HG03354 (cell line): ENCODE data around the gene SATL1.
"Not testable (repeated sequence)": the region's sequence is repeated elsewhere in the genome, so short reads cannot be mapped to it uniquely, and the experiment has no call there.

Experiments used
- ATAC-seq: cut with Tn5 transposase; IDR thresholded peaks from one replicate; pipeline ENCODE4 v1.9.1; 2021; ENCODE audit warnings: mild to moderate bottlenecking; ENCODE audit not compliant: unreplicated experiment, poor library complexity, severe bottlenecking

The SATL1 gene, protein sequence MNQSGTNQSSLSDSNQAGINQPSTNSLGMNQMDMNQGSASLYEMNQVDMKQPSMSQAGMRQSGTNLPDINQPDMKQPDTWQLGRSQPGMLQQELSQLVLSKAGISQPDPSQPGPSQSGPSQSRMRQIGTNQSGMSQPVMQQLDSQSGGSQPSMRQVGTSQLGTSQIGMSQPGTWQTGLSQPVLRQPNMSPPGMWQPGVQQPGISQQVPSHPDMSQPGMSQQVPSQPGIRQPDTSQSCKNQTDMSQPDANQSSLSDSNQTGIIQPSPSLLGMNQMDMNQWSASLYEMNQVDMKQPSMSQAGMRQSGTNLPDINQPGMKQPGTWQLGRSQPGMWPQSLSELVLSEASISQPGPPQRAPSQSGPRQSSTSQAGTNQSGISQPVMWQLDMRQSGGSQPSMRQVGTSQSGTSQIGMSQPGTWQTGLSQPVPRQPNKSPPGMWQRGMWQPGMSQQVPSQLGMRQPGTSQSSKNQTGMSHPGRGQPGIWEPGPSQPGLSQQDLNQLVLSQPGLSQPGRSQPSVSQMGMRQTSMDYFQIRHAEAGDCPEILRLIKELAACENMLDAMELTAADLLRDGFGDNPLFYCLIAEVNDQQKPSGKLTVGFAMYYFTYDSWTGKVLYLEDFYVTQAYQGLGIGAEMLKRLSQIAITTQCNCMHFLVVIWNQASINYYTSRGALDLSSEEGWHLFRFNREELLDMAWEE

DNA sequence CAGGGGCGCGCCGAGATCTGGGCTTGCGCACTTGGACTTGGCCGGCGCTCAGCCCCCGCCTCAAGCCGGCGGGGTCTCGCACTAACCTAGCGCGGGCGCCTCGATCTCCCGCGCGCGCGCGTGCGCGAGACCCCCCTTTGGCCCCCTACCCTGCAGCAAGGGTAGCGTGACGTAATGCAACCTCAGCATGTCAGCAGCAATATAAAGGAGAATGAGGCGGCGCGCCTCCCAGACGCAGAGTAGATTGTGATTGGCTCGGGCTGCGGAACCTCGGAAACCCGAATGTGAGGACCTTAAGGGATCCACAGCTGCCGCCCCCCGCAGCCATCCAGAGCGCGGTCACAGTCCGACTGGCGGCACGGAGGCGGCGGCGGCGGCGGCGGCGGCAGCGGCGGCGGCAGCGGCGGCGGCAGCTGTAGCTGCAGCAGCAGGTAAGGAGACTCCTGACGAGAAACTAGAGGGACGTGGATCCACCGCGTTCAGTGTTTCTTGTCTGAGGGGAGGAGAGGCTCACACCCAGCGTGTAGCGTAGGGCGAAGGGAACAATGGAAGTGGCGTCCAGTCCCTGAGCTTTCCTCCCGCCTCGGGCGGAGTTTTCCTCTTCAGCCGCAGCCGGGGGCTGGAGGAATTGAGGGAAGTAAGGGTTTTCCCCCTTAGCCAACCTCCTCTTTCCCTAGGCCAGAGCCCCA, at the start of gene SATL1, which contains the start of gene ZNF711:
SATL1 (minus strand) TSS at position 19 of the 689 bp plus-strand sequence. CDS start 134,811 bp downstream, outside the sequence.
ZNF711 (plus strand) TSS at position 231 of the 689 bp plus-strand sequence. CDS start 3,582 bp downstream, outside the sequence.
- peak; percentile 53 for ATAC-seq

GRCh38 chrX:85288992-85289723, 45.6 kb upstream of the SATL1 start:
- no peak for ATAC-seq

- not testable (repeated sequence) for ATAC-seq
Observed at GRCh38 chrX:85285286-85285685, 41.7 kb upstream of the SATL1 start.

DNA sequence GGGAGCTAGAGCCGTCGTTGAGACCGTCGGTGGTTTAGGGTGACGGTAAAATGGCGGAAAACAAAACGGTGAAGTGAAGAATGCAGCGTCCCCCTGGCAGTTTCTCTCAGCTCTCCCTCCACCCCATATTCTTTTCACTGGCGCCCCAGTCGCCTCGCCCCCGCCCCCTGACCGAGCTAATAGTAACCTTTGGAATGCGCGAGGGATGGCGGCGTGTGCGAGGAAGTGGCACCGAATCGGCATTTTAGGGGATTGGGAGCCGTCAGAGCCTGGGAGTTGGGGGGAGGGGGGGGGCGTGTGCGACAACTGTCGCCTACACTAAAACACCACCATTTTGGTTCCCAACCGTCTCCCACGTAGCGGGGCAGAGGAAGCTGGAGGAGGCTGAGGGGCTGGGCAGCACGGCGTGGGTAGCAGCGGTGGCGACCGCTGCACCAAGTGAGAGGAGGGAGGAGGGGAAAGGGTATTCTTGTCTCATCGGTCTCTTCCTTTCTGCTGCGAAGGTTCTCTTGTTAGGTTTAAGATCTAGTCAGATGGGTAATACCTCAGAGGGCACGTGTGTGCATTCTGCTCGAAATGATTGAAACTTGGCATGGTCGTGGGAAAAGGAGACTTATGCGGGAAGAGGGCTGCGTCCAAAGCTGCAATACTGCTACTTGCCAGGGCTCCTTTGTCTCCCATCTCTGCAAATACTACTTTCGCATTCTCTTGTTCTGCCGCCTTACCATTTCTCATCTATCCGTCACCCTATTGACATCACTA, 1.1 kb upstream of the SATL1 start:
- peak; percentile 49 for ATAC-seq

GRCh38 chrX:85243155-85243554, 424 bp downstream of the SATL1 start:
- ATAC-seq, result no peak

- ATAC-seq, result no peak
Observed at GRCh38 chrX:85223359-85223758, 20.2 kb downstream of the SATL1 start.

- ATAC-seq, result no peak
Observed at GRCh38 chrX:85221361-85221760, 22.2 kb downstream of the SATL1 start.

DNA sequence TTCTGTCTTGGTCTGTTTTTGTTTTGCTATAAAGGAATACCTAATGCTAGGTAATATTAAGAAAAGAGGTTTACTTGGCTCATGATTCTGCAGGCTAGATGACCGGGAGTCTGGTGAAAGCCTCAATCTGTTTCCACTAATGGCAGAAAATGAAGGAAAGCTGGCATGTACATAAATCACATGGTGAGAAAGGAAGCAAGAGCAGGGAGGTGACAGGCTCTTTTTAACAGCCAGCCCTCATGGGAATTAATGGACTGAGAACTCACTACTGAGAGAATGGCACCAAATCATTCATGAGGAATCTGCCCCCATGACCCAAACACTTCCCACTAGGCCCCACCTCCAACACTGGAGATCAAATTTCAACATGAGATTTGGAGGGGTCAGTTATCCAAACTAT, 27.6 kb downstream of the SATL1 start:
- ATAC-seq, result no peak

GRCh38 chrX:85213792-85214530, 29.6 kb downstream of the SATL1 start:
- no peak for ATAC-seq

GRCh38 chrX:85203461-85203970, 40.1 kb downstream of the SATL1 start:
- no peak for ATAC-seq

GRCh38 chrX:85196319-85196718, 47.3 kb downstream of the SATL1 start:
- no peak for ATAC-seq

- no peak for ATAC-seq
Observed at GRCh38 chrX:85159644-85160043, 83.9 kb downstream of the SATL1 start.

DNA sequence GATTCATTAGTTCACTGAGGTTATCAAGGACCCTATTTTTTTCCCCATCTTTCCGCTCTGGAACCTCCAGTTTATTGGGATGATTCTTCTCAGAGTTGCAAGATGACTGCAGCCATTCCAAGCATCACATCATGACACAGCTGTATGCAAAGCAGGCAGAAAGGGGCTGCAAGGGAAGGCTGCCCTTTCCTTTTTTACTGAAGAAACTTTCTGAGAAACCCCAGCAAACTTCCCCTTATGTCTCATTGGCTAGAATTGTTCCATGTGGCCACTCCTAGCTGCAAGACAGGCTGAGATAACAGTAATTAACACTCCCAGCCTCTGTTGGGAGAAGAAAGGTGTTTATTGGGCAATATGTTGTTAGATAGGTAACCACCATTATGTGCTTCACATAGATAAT, 102.6 kb downstream of the SATL1 start:
- no peak for ATAC-seq

DNA sequence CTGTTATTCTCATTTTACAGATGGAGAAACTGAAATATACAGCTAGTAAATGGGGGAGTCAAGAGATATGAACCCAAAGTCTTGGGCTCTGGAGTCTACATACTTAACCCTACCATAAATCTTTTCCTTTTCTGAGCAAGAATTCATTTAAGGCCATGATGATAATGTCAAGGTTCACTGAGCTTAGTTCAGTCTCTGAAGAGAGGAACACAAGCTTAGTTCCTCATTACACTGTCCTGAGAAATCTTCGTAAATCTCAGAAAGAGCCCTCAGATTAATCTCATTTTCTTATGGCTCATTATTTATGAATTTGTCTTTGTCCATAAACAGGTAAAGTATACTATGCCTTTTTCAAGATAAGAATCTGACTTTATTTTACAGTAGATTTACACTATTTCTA, 104.2 kb downstream of the SATL1 start:
- no peak for ATAC-seq

DNA sequence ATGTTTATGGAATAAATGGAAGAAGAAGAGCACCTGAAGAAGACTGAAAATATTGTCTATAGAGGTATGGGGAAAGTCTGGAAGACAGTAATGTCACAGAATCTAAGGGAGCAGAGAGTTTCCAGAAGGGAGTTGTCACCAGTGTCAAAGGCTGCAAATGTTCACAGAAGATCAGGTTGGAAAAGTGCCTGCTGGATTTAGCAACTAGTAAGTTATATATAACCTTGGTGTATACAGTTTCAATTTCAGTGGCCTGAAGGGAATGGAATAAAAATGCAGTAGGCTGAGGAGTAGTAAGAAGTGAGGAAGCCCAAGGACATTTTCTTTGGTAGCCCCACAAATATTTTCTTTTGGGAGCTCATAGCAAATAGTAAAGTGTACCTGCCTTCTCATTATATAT, 107.2 kb downstream of the SATL1 start:
- no peak for ATAC-seq

GRCh38 chrX:85115252-85115651, 128.3 kb downstream of the SATL1 start:
- ATAC-seq, result no peak

DNA sequence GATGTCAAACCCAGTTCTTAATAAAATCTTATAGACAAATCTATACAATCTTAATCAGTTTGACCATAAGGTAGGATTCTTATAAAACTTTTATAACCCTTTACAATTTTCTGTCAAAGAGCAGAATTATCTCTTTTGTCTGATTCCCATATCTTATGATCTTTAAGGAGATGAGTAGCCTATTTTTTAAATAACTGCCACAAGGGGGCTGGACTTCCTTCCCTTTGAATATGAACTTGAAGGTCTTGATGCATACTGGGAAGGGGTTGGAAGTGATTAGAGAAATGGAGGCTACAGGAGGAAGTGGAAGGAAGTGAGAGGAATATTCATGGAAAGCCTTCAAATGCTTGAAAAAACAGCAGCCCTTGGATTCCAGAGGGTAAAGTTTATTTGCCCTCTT, 128.8 kb downstream of the SATL1 start:
- no peak for ATAC-seq

DNA sequence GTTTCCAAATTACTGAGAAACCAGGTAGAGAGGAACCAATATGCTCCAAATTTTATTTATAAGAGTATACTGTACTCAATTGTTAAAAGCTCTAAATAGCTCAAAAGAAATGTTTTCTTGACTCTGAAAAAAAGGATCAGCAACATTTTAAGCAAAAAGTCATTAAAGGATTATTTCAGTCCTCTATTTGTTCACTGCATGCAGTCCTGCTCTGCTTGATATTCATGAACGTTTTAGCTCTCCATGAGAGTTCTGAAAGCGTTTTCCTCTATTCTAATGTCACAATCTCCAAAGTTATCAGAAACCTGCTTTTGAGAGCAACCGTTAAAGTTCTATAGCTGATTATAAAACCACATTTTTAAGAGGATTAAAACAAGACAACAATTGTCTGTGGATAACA, 129.4 kb downstream of the SATL1 start:
- ATAC-seq, result no peak
